Prostate gland (tissue), 2 donors: ENCODE data around the gene FBXL17. TPM values are rescaled to one million over a fixed set of nuclear protein-coding genes. Genes with fewer than 3 reads are reported as not detected.

Experiments
- DNase-seq: peaks from one replicate; pipeline ENCODE4 v3.0.0-alpha.2; 2019; ENCODE audit warnings: low spot score
- H3K27ac ChIP-seq, 2 donors: fragments of 200-600 bp; sonication (generic); 2 replicates each; pipeline ENCODE4 v1.5.1; 2017 to 2019
- H3K27me3 ChIP-seq: fragments of 200-600 bp; sonication (generic); replicated peaks from 2 replicates; pipeline ENCODE4 v1.5.1; 2019; ENCODE audit not compliant: insufficient read depth
- H3K36me3 ChIP-seq, 2 donors: fragments of 200-600 bp; sonication (generic); 1 replicate in 1 of 2; 2 replicates in 1 of 2; pipeline versions ENCODE4 v1.5.1 to v1.8.1; 2017 to 2019
- H3K4me1 ChIP-seq: fragments of 200-600 bp; sonication (generic); replicated peaks from 2 replicates; pipeline ENCODE4 v1.5.1; 2019
- H3K4me3 ChIP-seq, 2 donors: fragments of 200-600 bp; sonication (generic); 2 replicates each; pipeline ENCODE4 v1.5.1; 2017 to 2019
- H3K9me3 ChIP-seq: fragments of 200-600 bp; sonication (generic); 2 replicates; pipeline ENCODE4 v1.5.1; 2017
- CTCF ChIP-seq, 4 experiments: fragments of 200-600 bp in 2 of 4; fragments of 450-650 bp in 2 of 4; sonication (generic) in 2 of 4; IDR thresholded peaks; 1 replicate in 3 of 4; 2 replicates in 1 of 4; pipeline ENCODE4 v1.5.1; 2016 to 2019; ENCODE audit warnings: antibody characterized with exemption in 4 of 4, mild to moderate bottlenecking in 2 of 4, moderate library complexity in 2 of 4
- POLR2A ChIP-seq: fragments of 450-650 bp; IDR thresholded peaks from one replicate; pipeline ENCODE4 v1.6.1; 2016; ENCODE audit warnings: antibody characterized with exemption, mild to moderate bottlenecking
- POLR2AphosphoS5 ChIP-seq: sonication (generic); formaldehyde crosslinking; IDR thresholded peaks from one replicate; pipeline ENCODE4 v1.6.1; 2017; ENCODE audit warnings: antibody characterized with exemption
- WGBS: methylation state at CpG from one replicate; pipeline ENCODE4 v1.1.5; 2018; 5-methylcytosine and 5-hydroxymethylcytosine counted together
- intact Hi-C: fragments of 100-400 bp; cut with DNase I; formaldehyde crosslinking; loops from one replicate; pipeline ENCODE4 v1.14.2; 2022
- total RNA-seq, 2 donors: library from RNA; depleted of rRNA; stranded (reverse); fragments of >200 nt; gene quantifications; one replicate each; pipeline ENCODE4 v1.1.0, GENCODE V29; 2016

The FBXL17 gene
- total RNA-seq, 2 donors from 2014 or later: 14.8 to 30.4 TPM

GRCh38 chr5:108249785-108250426, 132.0 kb downstream of the FBXL17 start:
- no peak overlapping the region for H3K4me3 ChIP-seq
- TF ChIP-seq CTCF (IDR thresholded peaks at IDR 0.05) (no peak), POLR2A (no peak), POLR2AphosphoS5 (no peak)
- no peaks in the 10 kb centered on the region for H3K4me1 ChIP-seq
- 27% methylated on average over 3 of the region's 3 CpGs for WGBS
- H3K36me3 ChIP-seq: no peaks in the 10 kb centered on the region
- intact Hi-C loops: no loop called here
- H3K27me3 ChIP-seq: no peaks in the 10 kb centered on the region
- no peak overlapping the region for H3K27ac ChIP-seq
- no peak for DNase-seq
- H3K9me3 ChIP-seq: no peaks in the 10 kb centered on the region

- H3K4me3 ChIP-seq: no peak overlapping the region
- no peaks in the 10 kb centered on the region for H3K36me3 ChIP-seq
- no peaks in the 10 kb centered on the region for H3K27me3 ChIP-seq
- no peaks in the 10 kb centered on the region for H3K4me1 ChIP-seq
- intact Hi-C loops: no loop called here
- no peak overlapping the region for H3K27ac ChIP-seq
- no peak for TF ChIP-seq CTCF (IDR thresholded peaks at IDR 0.05)
- TF ChIP-seq POLR2AphosphoS5: no peak
- no peak for TF ChIP-seq POLR2A
- 77% methylated on average over 7 of the region's 7 CpGs for WGBS
- DNase-seq: no peak
- no peaks in the 10 kb centered on the region for H3K9me3 ChIP-seq
Observed at GRCh38 chr5:108249095-108249784, 132.7 kb downstream of the FBXL17 start.

GRCh38 chr5:108238936-108239887, 142.7 kb downstream of the FBXL17 start:
- no peak for TF ChIP-seq POLR2A
- TF ChIP-seq POLR2AphosphoS5: no peak
- TF ChIP-seq CTCF (IDR thresholded peaks at IDR 0.05): no peak
- Histone ChIP-seq H3K9me3 (no peaks in the 10 kb centered on the region), H3K27me3 (no peaks in the 10 kb centered on the region), H3K4me1 (no peaks in the 10 kb centered on the region), H3K4me3 (no peak overlapping the region), H3K36me3 (no peaks in the 10 kb centered on the region), H3K27ac (no peak overlapping the region)
- no peak for DNase-seq
- intact Hi-C loops: no loop called here
- 85% methylated on average over 10 of the region's 10 CpGs for WGBS

GRCh38 chr5:108238461-108238860, 143.4 kb downstream of the FBXL17 start:
- Histone ChIP-seq H3K4me1 (no peaks in the 10 kb centered on the region), H3K27me3 (no peaks in the 10 kb centered on the region), H3K9me3 (no peaks in the 10 kb centered on the region), H3K27ac (no peak overlapping the region), H3K4me3 (no peak overlapping the region), H3K36me3 (no peaks in the 10 kb centered on the region)
- DNase-seq: no peak
- TF ChIP-seq POLR2AphosphoS5 (no peak), CTCF (IDR thresholded peaks at IDR 0.05) (no peak), POLR2A (no peak)
- WGBS: 86% methylated on average over 4 of the region's 4 CpGs
- intact Hi-C loops: no loop called here
